ENCODE results near the gene ADSL.
A peak's percentile ranks its signal among the peaks of the same experiment; 100 is the strongest.

The ADSL gene

GRCh38 chr22:40335358-40335757 lies 10.9 kb upstream of the ADSL start:
- no peak for TF ChIP-seq CTCF (IDR thresholded peaks at IDR 0.05; ENCODE audit: insufficient read depth, low read length, missing control alignments)
- POLR2A ChIA-PET: no interaction called here
- no peak overlapping the region for H3K4me3 ChIP-seq (ENCODE audit: low read depth, low read length)
- CTCF ChIA-PET: interaction anchor here (2.1 kb wide), 1 partner anchor 11 kb away, joined by 10 read pairs; the partner anchor contains the start of gene ADSL
- no peak for DNase-seq (ENCODE audit: low read depth, low spot score)

- no peak overlapping the region for H3K4me3 ChIP-seq (ENCODE audit: low read depth, low read length)
- TF ChIP-seq CTCF (IDR thresholded peaks at IDR 0.05; ENCODE audit: insufficient read depth, low read length, missing control alignments): no peak
- ChIA-PET CTCF (interaction anchor here (0.8 to 2.6 kb wide), 2 partner anchors 8 to 146 kb away, joined by 3 to 10 read pairs; no protein-coding TSS in a partner anchor), POLR2A (no interaction called here)
- no peak for DNase-seq (ENCODE audit: low read depth, low spot score)
These were observed 6.3 kb upstream of the ADSL start for GRCh38 chr22:40340044-40340443.

- no peak for DNase-seq (ENCODE audit: low read depth, low spot score)
- CTCF ChIA-PET: no interaction called here
- POLR2A ChIA-PET: no interaction called here
- no peak for TF ChIP-seq CTCF (IDR thresholded peaks at IDR 0.05; ENCODE audit: insufficient read depth, low read length, missing control alignments)
- no peak overlapping the region for H3K4me3 ChIP-seq (ENCODE audit: low read depth, low read length)
These were observed 4.7 kb upstream of the ADSL start for GRCh38 chr22:40341604-40342003.

GRCh38 chr22:40342521-40342920 lies 3.8 kb upstream of the ADSL start:
- ChIA-PET POLR2A (interaction anchor here (1.1 kb wide), 1 partner anchor 37 kb away, joined by 3 read pairs; no protein-coding TSS in a partner anchor), CTCF (no interaction called here)
- DNase-seq (ENCODE audit: low read depth, low spot score): no peak
- no peak overlapping the region for H3K4me3 ChIP-seq (ENCODE audit: low read depth, low read length)
- TF ChIP-seq CTCF (IDR thresholded peaks at IDR 0.05; ENCODE audit: insufficient read depth, low read length, missing control alignments): no peak

GRCh38 chr22:40345271-40345670 lies 1.0 kb upstream of the ADSL start:
- peak overlapping the region; percentile 99 for H3K4me3 ChIP-seq (ENCODE audit: low read depth, low read length)
- CTCF ChIA-PET: interaction anchor here (1.5 to 3.7 kb wide), 3 partner anchors 10 to 299 kb away, joined by 4 to 15 read pairs (median 10); no protein-coding TSS in a partner anchor
- TF ChIP-seq CTCF (IDR thresholded peaks at IDR 0.05; ENCODE audit: insufficient read depth, low read length, missing control alignments): no peak
- POLR2A ChIA-PET: interaction anchor here (0.5 to 1.4 kb wide), 6 partner anchors 35 to 1581 kb away, joined by 3 to 5 read pairs (median 4); partner anchors contain the start of gene TNRC6B
- DNase-seq (ENCODE audit: low read depth, low spot score): no peak

- ChIA-PET POLR2A (interaction anchor here (0.6 to 1.5 kb wide), 7 partner anchors 17 to 1581 kb away, joined by 3 to 8 read pairs (median 4); partner anchors contain the start of gene TNRC6B), CTCF (interaction anchor here (1.5 to 5.0 kb wide), 5 partner anchors 10 to 812 kb away, joined by 4 to 23 read pairs (median 12); partner anchors contain the start of gene RPS19BP1)
- no peak for DNase-seq (ENCODE audit: low read depth, low spot score)
- H3K4me3 ChIP-seq (ENCODE audit: low read depth, low read length): peak overlapping the region; percentile 99
- no peak for TF ChIP-seq CTCF (IDR thresholded peaks at IDR 0.05; ENCODE audit: insufficient read depth, low read length, missing control alignments)
These were observed 500 bp upstream of the ADSL start for GRCh38 chr22:40345815-40346184.

All from AG04449 (cell line).